ENCODE results near the gene MAB21L2. TPM values are rescaled to one million over a fixed set of nuclear protein-coding genes. Genes with fewer than 3 reads are reported as not detected.

Gene MAB21L2
- polyA plus RNA-seq, 1 of the 3 experiments (the other 2 are of a cell fraction) = 0.92 TPM

DNA sequence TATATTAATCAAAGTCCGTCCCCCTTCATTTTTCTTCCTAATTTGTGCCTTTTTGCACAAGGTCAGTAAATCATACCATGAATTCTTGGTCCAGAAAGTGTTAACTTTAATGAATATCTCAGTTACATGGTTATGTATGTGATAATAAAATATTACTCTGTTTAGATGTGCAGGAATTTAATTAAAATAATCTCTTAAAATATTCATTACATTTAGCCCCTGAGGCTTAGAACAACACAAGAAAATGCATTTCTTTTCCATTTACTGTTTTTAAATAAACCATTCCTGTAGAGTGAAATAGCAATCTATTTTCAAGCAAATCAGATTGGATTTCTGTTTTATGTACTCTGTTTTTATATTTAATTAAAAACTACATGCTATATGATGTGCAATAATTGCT, 17.6 kb downstream of the MAB21L2 start:
- Histone ChIP-seq H3K36me3 (replicated peaks in 1 of 2; ENCODE audit: control insufficient read depth in 1 of 2, insufficient read depth in 2 of 2, low read length in 1 of 2) (no peaks in the 10 kb centered on the region), H3F3A (replicated peaks; ENCODE audit: insufficient read depth) (no peaks in the 10 kb centered on the region), H3K4me2 (no peak overlapping the region), H4K20me1 (ENCODE audit: insufficient read depth) (no peaks in the 10 kb centered on the region), H3K27me3 (ENCODE audit: insufficient read depth) (no peaks in the 10 kb centered on the region), H3K9ac (no peak overlapping the region), H3K4me1 (ENCODE audit: control insufficient read depth in 1 of 2, insufficient read depth in 2 of 2, low read depth in 1 of 2, low read length in 1 of 2) (peaks cover 0 to 9% of the 10 kb centered on the region in 2 experiments; a peak in 2 of 4 replicates), H2AFZ (ENCODE audit: low read depth) (no peak overlapping the region), H3K79me2 (ENCODE audit: insufficient read depth) (no peaks in the 10 kb centered on the region), H3K9me2 (no peaks in the 10 kb centered on the region; the same call in 1 of the 2 replicates), H3K9me3 (no peaks in the 10 kb centered on the region), H3K4me3 (ENCODE audit: low read depth in 2 of 2, low read length in 1 of 2) (no peak overlapping the region), H3K27ac (ENCODE audit: low read depth in 2 of 2, low read length in 1 of 2) (no peak overlapping the region)
- no peak for DNase-seq
- 90% methylated on average over 1 of the region's 1 CpG for WGBS (ENCODE audit: low lambda C conversion rate)
- POLR2A ChIA-PET = no interaction called here
- CTCF ChIA-PET = no interaction called here
- TF ChIP-seq YY1 (IDR thresholded peaks at IDR 0.05; ENCODE audit: low read depth) = no peak
- TF ChIP-seq TCF12 (IDR thresholded peaks at IDR 0.05) = no peak
- TF ChIP-seq RCOR1 (IDR thresholded peaks at IDR 0.05; ENCODE audit: low read length) = no peak
- no peak for TF ChIP-seq TEAD4 (IDR thresholded peaks at IDR 0.05; ENCODE audit: borderline replicate concordance, insufficient read depth)
- TF ChIP-seq GATA2 (CRISPR knock-in tag; IDR thresholded peaks at IDR 0.05) = no peak
- no peak for TF ChIP-seq SMC3 (IDR thresholded peaks at IDR 0.05; ENCODE audit: low read depth, low read length)
- no peak for TF ChIP-seq MEF2A (IDR thresholded peaks at IDR 0.05; ENCODE audit: borderline replicate concordance, low read depth)
- TF ChIP-seq, protein P1, sequence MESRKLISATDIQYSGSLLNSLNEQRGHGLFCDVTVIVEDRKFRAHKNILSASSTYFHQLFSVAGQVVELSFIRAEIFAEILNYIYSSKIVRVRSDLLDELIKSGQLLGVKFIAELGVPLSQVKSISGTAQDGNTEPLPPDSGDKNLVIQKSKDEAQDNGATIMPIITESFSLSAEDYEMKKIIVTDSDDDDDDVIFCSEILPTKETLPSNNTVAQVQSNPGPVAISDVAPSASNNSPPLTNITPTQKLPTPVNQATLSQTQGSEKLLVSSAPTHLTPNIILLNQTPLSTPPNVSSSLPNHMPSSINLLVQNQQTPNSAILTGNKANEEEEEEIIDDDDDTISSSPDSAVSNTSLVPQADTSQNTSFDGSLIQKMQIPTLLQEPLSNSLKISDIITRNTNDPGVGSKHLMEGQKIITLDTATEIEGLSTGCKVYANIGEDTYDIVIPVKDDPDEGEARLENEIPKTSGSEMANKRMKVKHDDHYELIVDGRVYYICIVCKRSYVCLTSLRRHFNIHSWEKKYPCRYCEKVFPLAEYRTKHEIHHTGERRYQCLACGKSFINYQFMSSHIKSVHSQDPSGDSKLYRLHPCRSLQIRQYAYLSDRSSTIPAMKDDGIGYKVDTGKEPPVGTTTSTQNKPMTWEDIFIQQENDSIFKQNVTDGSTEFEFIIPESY (IDR thresholded peaks at IDR 0.05; ENCODE audit: borderline replicate concordance, low read depth) = no peak
- TF ChIP-seq, protein P2, sequence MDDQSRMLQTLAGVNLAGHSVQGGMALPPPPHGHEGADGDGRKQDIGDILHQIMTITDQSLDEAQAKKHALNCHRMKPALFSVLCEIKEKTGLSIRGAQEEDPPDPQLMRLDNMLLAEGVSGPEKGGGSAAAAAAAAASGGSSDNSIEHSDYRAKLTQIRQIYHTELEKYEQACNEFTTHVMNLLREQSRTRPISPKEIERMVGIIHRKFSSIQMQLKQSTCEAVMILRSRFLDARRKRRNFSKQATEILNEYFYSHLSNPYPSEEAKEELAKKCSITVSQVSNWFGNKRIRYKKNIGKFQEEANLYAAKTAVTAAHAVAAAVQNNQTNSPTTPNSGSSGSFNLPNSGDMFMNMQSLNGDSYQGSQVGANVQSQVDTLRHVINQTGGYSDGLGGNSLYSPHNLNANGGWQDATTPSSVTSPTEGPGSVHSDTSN (IDR thresholded peaks at IDR 0.05) = no peak
- no peak for TF ChIP-seq NRF1 (IDR thresholded peaks at IDR 0.05; ENCODE audit: low read depth, low read length)
- TF ChIP-seq EZH2phosphoT487 (IDR thresholded peaks at IDR 0.05; ENCODE audit: borderline replicate concordance, low read depth) = no peak
- TF ChIP-seq POLR2AphosphoS5 (IDR thresholded peaks at IDR 0.05; ENCODE audit: low read depth, low read length) = no peak
- TF ChIP-seq FOXM1 (IDR thresholded peaks at IDR 0.05; ENCODE audit: low read depth) = no peak
- TF ChIP-seq, protein P3, sequence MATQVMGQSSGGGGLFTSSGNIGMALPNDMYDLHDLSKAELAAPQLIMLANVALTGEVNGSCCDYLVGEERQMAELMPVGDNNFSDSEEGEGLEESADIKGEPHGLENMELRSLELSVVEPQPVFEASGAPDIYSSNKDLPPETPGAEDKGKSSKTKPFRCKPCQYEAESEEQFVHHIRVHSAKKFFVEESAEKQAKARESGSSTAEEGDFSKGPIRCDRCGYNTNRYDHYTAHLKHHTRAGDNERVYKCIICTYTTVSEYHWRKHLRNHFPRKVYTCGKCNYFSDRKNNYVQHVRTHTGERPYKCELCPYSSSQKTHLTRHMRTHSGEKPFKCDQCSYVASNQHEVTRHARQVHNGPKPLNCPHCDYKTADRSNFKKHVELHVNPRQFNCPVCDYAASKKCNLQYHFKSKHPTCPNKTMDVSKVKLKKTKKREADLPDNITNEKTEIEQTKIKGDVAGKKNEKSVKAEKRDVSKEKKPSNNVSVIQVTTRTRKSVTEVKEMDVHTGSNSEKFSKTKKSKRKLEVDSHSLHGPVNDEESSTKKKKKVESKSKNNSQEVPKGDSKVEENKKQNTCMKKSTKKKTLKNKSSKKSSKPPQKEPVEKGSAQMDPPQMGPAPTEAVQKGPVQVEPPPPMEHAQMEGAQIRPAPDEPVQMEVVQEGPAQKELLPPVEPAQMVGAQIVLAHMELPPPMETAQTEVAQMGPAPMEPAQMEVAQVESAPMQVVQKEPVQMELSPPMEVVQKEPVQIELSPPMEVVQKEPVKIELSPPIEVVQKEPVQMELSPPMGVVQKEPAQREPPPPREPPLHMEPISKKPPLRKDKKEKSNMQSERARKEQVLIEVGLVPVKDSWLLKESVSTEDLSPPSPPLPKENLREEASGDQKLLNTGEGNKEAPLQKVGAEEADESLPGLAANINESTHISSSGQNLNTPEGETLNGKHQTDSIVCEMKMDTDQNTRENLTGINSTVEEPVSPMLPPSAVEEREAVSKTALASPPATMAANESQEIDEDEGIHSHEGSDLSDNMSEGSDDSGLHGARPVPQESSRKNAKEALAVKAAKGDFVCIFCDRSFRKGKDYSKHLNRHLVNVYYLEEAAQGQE (IDR thresholded peaks at IDR 0.05; ENCODE audit: low read depth, low read length) = no peak
- TF ChIP-seq FOSL2 (IDR thresholded peaks at IDR 0.05; ENCODE audit: borderline replicate concordance, low read depth) = no peak
- TF ChIP-seq RXRA (IDR thresholded peaks at IDR 0.05; ENCODE audit: borderline replicate concordance, low read depth) = no peak
- TF ChIP-seq, protein P4, sequence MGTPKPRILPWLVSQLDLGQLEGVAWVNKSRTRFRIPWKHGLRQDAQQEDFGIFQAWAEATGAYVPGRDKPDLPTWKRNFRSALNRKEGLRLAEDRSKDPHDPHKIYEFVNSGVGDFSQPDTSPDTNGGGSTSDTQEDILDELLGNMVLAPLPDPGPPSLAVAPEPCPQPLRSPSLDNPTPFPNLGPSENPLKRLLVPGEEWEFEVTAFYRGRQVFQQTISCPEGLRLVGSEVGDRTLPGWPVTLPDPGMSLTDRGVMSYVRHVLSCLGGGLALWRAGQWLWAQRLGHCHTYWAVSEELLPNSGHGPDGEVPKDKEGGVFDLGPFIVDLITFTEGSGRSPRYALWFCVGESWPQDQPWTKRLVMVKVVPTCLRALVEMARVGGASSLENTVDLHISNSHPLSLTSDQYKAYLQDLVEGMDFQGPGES (IDR thresholded peaks at IDR 0.05; ENCODE audit: low read depth, low read length) = no peak
- no peak for TF ChIP-seq EP300 (IDR thresholded peaks at IDR 0.05; ENCODE audit: borderline replicate concordance in 1 of 2, low read depth in 1 of 2, low read length in 1 of 2)
- no peak for TF ChIP-seq RAD21 (IDR thresholded peaks at IDR 0.05; ENCODE audit: low read length)

Data from SK-N-SH (cell line).